H9 (cell line): ENCODE results near the gene RALY. TPM values are rescaled to one million over a fixed set of nuclear protein-coding genes. Genes with fewer than 3 reads are reported as not detected.

Experiments used
- DNase-seq: peaks from one replicate; pipeline ENCODE4 v3.0.0-alpha.2; 2017
- H2AFZ ChIP-seq: one replicate; pipeline ENCODE4 v1.6.1; 2013; ENCODE audit warnings: mild to moderate bottlenecking, low read length, control low read depth, moderate library complexity
- H2AK5ac ChIP-seq: 2 replicates; pipeline ENCODE4 v1.6.1; 2013; ENCODE audit warnings: low read length, control low read depth, mixed read lengths; ENCODE audit not compliant: insufficient read length
- H2BK120ac ChIP-seq: one replicate; pipeline ENCODE4 v1.6.1; 2013; ENCODE audit warnings: low read depth, mild to moderate bottlenecking, low read length, control low read depth, inconsistent platforms; ENCODE audit not compliant: poor library complexity, severe bottlenecking
- H2BK12ac ChIP-seq: 2 replicates; pipeline ENCODE4 v1.6.1; 2013; ENCODE audit warnings: low read length, control low read depth, mixed read lengths, low read depth; ENCODE audit not compliant: insufficient read length
- H2BK15ac ChIP-seq: 2 replicates; pipeline ENCODE4 v1.6.1; 2013; ENCODE audit warnings: low read depth, low read length, control low read depth
- H2BK20ac ChIP-seq: one replicate; pipeline ENCODE4 v1.6.1; 2013; ENCODE audit warnings: low read depth, mild to moderate bottlenecking, low read length, control low read depth, inconsistent platforms; ENCODE audit not compliant: poor library complexity, severe bottlenecking
- H2BK5ac ChIP-seq: 2 replicates; pipeline ENCODE4 v1.6.1; 2013; ENCODE audit warnings: low read length, control low read depth, mixed read lengths; ENCODE audit not compliant: insufficient read length
- H3K14ac ChIP-seq: 2 replicates; pipeline ENCODE4 v1.6.1; 2013; ENCODE audit warnings: low read length, control low read depth; ENCODE audit not compliant: insufficient read depth
- H3K18ac ChIP-seq: 2 replicates; pipeline ENCODE4 v1.6.1; 2013; ENCODE audit warnings: low read depth, mild to moderate bottlenecking, mixed read lengths, low read length, control low read depth; ENCODE audit not compliant: insufficient read length
- H3K23ac ChIP-seq: 2 replicates; pipeline ENCODE4 v1.6.1; 2013; ENCODE audit warnings: low read length, control low read depth, mixed read lengths, low read depth; ENCODE audit not compliant: insufficient read length
- H3K23me2 ChIP-seq: 2 replicates; pipeline ENCODE4 v1.6.1; 2013; ENCODE audit warnings: low read depth, mild to moderate bottlenecking, mixed read lengths, low read length, control low read depth; ENCODE audit not compliant: insufficient read length, poor library complexity, severe bottlenecking
- H3K27ac ChIP-seq: 2 replicates; pipeline ENCODE4 v1.5.1; 2013; ENCODE audit warnings: low read length, control low read depth, mixed read lengths, low read depth; ENCODE audit not compliant: insufficient read length
- H3K27me3 ChIP-seq: 2 replicates; pipeline ENCODE4 v1.6.1; 2013; ENCODE audit warnings: low read length, control low read depth, inconsistent platforms; ENCODE audit not compliant: insufficient read depth
- H3K4ac ChIP-seq: 2 replicates; pipeline ENCODE4 v1.6.1; 2013; ENCODE audit warnings: low read depth, mild to moderate bottlenecking, control low read depth, inconsistent platforms, low read length, moderate library complexity
- H3K4me1 ChIP-seq: 2 replicates; pipeline ENCODE4 v1.6.1; 2013; ENCODE audit warnings: low read length, control low read depth, inconsistent platforms; ENCODE audit not compliant: insufficient read depth
- H3K4me2 ChIP-seq: 2 replicates; pipeline ENCODE4 v1.6.1; 2013; ENCODE audit warnings: low read length, control low read depth, mixed read lengths; ENCODE audit not compliant: insufficient read length, insufficient read depth
- H3K56ac ChIP-seq: 2 replicates; pipeline ENCODE4 v1.6.1; 2013; ENCODE audit warnings: low read depth, mild to moderate bottlenecking, mixed read lengths, low read length, control low read depth; ENCODE audit not compliant: insufficient read length
- H3K79me1 ChIP-seq: 2 replicates; pipeline ENCODE4 v1.6.1; 2013; ENCODE audit warnings: low read depth, mild to moderate bottlenecking, moderate library complexity, low read length, control low read depth, inconsistent platforms; ENCODE audit not compliant: insufficient read depth, poor library complexity, severe bottlenecking
- H3K79me2 ChIP-seq: 2 replicates; pipeline ENCODE4 v1.6.1; 2013; ENCODE audit warnings: low read length, control low read depth, inconsistent platforms; ENCODE audit not compliant: insufficient read depth
- H3K9ac ChIP-seq: 2 replicates; pipeline ENCODE4 v1.6.1; 2013; ENCODE audit warnings: low read length, control low read depth, mixed read lengths; ENCODE audit not compliant: insufficient read length; ENCODE audit errors: extremely low read depth
- H3K9me3 ChIP-seq: one replicate; pipeline ENCODE4 v1.6.1; 2013; ENCODE audit warnings: low read depth, low read length, inconsistent platforms; ENCODE audit not compliant: control insufficient read depth
- H3T11ph ChIP-seq: one replicate; pipeline ENCODE4 v1.6.1; 2013; ENCODE audit warnings: mild to moderate bottlenecking, low read length, control low read depth, inconsistent platforms
- H4K20me1 ChIP-seq: one replicate; pipeline ENCODE4 v1.6.1; 2013; ENCODE audit not compliant: control insufficient read depth, insufficient read length, insufficient read depth
- H4K5ac ChIP-seq: 2 replicates; pipeline ENCODE4 v1.6.1; 2013; ENCODE audit warnings: low read depth, mild to moderate bottlenecking, mixed read lengths, low read length, control low read depth; ENCODE audit not compliant: insufficient read length
- H4K8ac ChIP-seq: replicated peaks from 2 replicates; pipeline ENCODE4 v1.6.1; 2013; ENCODE audit warnings: low read length, control low read depth, mixed read lengths, low read depth; ENCODE audit not compliant: insufficient read length
- H4K91ac ChIP-seq: 2 replicates; pipeline ENCODE4 v1.6.1; 2013; ENCODE audit warnings: low read depth, mild to moderate bottlenecking, moderate library complexity, mixed read lengths, low read length, control low read depth; ENCODE audit not compliant: insufficient read length
- H3K27ac Mint-ChIP-seq, 3 experiments: 2 replicates in 2 of 3; 3 replicates in 1 of 3; pipeline ENCODE4 v1.8.0; 2020 to 2021; ENCODE audit warnings: mixed read lengths in 3 of 3, mild to moderate bottlenecking in 1 of 3, moderate library complexity in 1 of 3
- H3K27me3 Mint-ChIP-seq: 2 replicates; pipeline ENCODE4 v1.8.0; 2021; ENCODE audit warnings: low read depth, mild to moderate bottlenecking, moderate library complexity, mixed read lengths
- H3K36me3 Mint-ChIP-seq, 3 experiments: 2 replicates in 2 of 3; 3 replicates in 1 of 3; pipeline ENCODE4 v1.8.0; 2020 to 2021; ENCODE audit warnings: low read depth in 3 of 3, mixed read lengths in 3 of 3; ENCODE audit not compliant: insufficient read depth in 1 of 3
- H3K4me1 Mint-ChIP-seq, 2 experiments: 2 replicates each; pipeline ENCODE4 v1.8.0; 2020; ENCODE audit warnings: mixed read lengths in 2 of 2
- H3K4me3 Mint-ChIP-seq, 2 experiments: 2 replicates in 1 of 2; 3 replicates in 1 of 2; pipeline ENCODE4 v1.8.0; 2020 to 2021; ENCODE audit warnings: mild to moderate bottlenecking in 2 of 2, mixed read lengths in 2 of 2, moderate library complexity in 1 of 2
- H3K9me3 Mint-ChIP-seq, 2 experiments: 2 replicates in 1 of 2; 3 replicates in 1 of 2; pipeline ENCODE4 v1.8.0; 2020; ENCODE audit warnings: mild to moderate bottlenecking in 2 of 2, mixed read lengths in 2 of 2, moderate library complexity in 1 of 2
- WGBS: extraction: QIAGEN DNeasy Blood & Tissue Kit; methylation state at CpG from one replicate; pipeline ENCODE4 v1.1.7; 2013; ENCODE audit warnings: missing lambda C conversion rate, low lambda C conversion rate, mixed read lengths; ENCODE audit not compliant: insufficient read length; ENCODE audit errors: extremely low coverage; 5-methylcytosine and 5-hydroxymethylcytosine counted together
- total RNA-seq: library from RNA; stranded (reverse); gene quantifications from 2 replicates; pipeline ENCODE4 v1.2.1, GENCODE V29; 2021
- TF ChIP-seq, protein P1 (sequence below): fragments of 200-600 bp; sonication (generic); conservative IDR thresholded peaks from 3 replicates; pipeline ENCODE4 v1.8.0; 2021; ENCODE audit warnings: antibody characterized with exemption, mild to moderate bottlenecking

RALY gene
- total RNA-seq, 1 experiment from 2014 or later = 199 TPM

DNA sequence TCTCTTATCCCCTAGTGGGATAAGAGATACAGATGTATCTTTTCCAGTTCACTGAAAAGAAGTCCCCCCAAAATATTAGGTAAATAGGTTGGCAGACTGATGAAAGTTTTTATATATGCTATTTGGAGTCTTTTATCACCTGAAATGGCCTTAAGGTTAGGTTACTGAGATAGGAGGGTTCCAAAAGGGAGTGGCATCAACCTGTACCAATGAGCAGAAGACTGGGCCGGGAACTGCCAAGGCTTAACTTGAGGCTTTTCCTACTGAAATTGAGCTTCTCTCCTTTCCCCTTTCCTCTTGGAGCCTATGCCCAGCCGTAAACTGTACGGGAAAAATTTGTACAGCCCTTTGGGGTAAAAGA is 76.3 kb downstream of the RALY start:
- Histone ChIP-seq H4K5ac (no peak overlapping the region), H3K14ac (no peak overlapping the region), H3K4ac (no peak overlapping the region), H3K9ac (no peak overlapping the region), H3T11ph (no peak overlapping the region), H4K91ac (no peak overlapping the region), H3K27me3 (no peaks in the 10 kb centered on the region), H3K4me1 (no peaks in the 10 kb centered on the region), H4K20me1 (no peaks in the 10 kb centered on the region), H3K79me2 (no peaks in the 10 kb centered on the region; the same call in 1 of the 2 replicates), H4K8ac (no peak overlapping the region), H2BK15ac (no peak overlapping the region), H2BK12ac (no peak overlapping the region), H2BK5ac (no peak overlapping the region), H3K23ac (no peak overlapping the region), H2AFZ (no peak overlapping the region), H3K56ac (no peak overlapping the region), H3K18ac (no peak overlapping the region), H3K27ac (no peak overlapping the region), H2BK120ac (no peak overlapping the region), H2AK5ac (no peak overlapping the region), H3K4me2 (no peak overlapping the region), H3K9me3 (no peaks in the 10 kb centered on the region), H3K79me1 (no peaks in the 10 kb centered on the region), H2BK20ac (no peak overlapping the region), H3K23me2 (no peaks in the 10 kb centered on the region)
- H3K4me3 Mint-ChIP-seq = no peak overlapping the region
- peaks cover 36 to 53% of the 10 kb centered on the region in 2 experiments for H3K4me1 Mint-ChIP-seq
- no peaks in the 10 kb centered on the region for H3K9me3 Mint-ChIP-seq
- H3K36me3 Mint-ChIP-seq = peaks cover 4 to 26% (median 17%) of the 10 kb centered on the region in 3 experiments; a peak in 6 of 7 replicates
- no peak for DNase-seq
- H3K27ac Mint-ChIP-seq = no peak overlapping the region
- no CpG with 5 or more reads among the region's 3 CpGs for WGBS
- no peaks in the 10 kb centered on the region for H3K27me3 Mint-ChIP-seq
- TF ChIP-seq, protein P1, sequence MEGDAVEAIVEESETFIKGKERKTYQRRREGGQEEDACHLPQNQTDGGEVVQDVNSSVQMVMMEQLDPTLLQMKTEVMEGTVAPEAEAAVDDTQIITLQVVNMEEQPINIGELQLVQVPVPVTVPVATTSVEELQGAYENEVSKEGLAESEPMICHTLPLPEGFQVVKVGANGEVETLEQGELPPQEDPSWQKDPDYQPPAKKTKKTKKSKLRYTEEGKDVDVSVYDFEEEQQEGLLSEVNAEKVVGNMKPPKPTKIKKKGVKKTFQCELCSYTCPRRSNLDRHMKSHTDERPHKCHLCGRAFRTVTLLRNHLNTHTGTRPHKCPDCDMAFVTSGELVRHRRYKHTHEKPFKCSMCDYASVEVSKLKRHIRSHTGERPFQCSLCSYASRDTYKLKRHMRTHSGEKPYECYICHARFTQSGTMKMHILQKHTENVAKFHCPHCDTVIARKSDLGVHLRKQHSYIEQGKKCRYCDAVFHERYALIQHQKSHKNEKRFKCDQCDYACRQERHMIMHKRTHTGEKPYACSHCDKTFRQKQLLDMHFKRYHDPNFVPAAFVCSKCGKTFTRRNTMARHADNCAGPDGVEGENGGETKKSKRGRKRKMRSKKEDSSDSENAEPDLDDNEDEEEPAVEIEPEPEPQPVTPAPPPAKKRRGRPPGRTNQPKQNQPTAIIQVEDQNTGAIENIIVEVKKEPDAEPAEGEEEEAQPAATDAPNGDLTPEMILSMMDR = 0 out of 3 replicates have a peak, but pooled peaks have one; percentile 1
